ENCODE data around the gene TCF3. TPM values are rescaled to one million over a fixed set of nuclear protein-coding genes. Genes with fewer than 3 reads are reported as not detected.

Gene TCF3
- total and polyA plus RNA-seq, 4 donors: 36.9 to 58.1 (median 45.2) TPM

DNA sequence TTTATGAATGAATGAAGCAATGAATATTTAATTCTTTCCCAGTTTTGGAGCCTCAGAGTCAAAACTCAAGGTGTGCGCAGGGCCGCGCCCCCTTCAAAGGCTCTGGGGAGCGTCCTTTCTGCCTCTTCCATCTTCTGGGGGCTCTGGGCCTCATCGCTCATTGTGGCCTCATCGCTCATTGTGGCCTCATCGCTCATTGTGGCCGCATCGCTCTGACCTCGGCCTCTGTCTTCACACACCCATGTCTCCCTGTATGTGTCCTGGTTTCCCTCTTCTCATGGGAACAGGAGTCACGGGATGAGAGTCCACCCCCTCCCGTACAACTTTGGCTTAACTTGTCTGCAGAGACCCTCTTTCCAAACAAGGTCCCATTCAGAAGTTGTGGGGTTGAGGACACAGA lies 81.1 kb downstream of the TCF3 start:
- Histone ChIP-seq H3K36me3 (ENCODE audit: control insufficient read depth in 4 of 4, insufficient read depth in 4 of 4, low read length in 4 of 4) (peaks cover 0 to 4% (median 0%) of the 10 kb centered on the region in 4 donors), H3K4me3 (no peak overlapping the region), H3K9ac (ENCODE audit: insufficient read depth in 1 of 2, low read length in 2 of 2) (no peak overlapping the region), H3K4me1 (ENCODE audit: control insufficient read depth in 5 of 5, insufficient read depth in 5 of 5, low read length in 5 of 5) (peaks cover 0 to 5% (median 0%) of the 10 kb centered on the region in 5 donors), H3K27me3 (ENCODE audit: control insufficient read depth in 3 of 3, insufficient read depth in 3 of 3, low read length in 2 of 3) (no peaks in the 10 kb centered on the region), H3K27ac (ENCODE audit: low read depth in 1 of 2, low read length in 1 of 2) (no peak overlapping the region), H3K9me3 (ENCODE audit: control insufficient read depth in 4 of 4, insufficient read depth in 3 of 4, low read length in 3 of 4) (no peaks in the 10 kb centered on the region)
- WGBS, 2 donors: 94% methylated on average over 12 of the region's 12 CpGs
- DNase-seq (no peak), ATAC-seq (ENCODE audit: insufficient read depth, low FRiP score) (no peak)
- TF ChIP-seq, protein P1, sequence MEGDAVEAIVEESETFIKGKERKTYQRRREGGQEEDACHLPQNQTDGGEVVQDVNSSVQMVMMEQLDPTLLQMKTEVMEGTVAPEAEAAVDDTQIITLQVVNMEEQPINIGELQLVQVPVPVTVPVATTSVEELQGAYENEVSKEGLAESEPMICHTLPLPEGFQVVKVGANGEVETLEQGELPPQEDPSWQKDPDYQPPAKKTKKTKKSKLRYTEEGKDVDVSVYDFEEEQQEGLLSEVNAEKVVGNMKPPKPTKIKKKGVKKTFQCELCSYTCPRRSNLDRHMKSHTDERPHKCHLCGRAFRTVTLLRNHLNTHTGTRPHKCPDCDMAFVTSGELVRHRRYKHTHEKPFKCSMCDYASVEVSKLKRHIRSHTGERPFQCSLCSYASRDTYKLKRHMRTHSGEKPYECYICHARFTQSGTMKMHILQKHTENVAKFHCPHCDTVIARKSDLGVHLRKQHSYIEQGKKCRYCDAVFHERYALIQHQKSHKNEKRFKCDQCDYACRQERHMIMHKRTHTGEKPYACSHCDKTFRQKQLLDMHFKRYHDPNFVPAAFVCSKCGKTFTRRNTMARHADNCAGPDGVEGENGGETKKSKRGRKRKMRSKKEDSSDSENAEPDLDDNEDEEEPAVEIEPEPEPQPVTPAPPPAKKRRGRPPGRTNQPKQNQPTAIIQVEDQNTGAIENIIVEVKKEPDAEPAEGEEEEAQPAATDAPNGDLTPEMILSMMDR (IDR thresholded peaks at IDR 0.05; ENCODE audit: control extremely low read depth, extremely low read depth): no peak

DNA sequence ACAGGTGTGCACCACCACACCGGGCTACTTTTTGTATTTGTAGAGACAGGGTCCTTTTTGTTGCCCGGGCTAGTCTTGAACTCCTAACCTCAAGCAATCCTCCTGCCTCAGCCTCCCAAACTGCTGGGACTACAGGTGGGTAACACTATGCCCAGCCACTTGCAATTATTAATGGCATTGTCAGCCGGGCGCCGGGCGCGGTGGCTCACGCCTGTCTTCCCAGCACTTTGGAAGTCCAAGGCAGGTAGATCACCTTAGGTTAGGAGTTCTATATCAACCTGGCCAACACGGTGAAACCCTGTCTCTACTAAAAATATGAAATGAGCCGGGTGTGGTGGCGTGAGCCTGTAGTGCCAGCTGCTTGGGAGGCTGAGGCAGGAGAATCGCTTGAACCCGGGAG lies 81.6 kb downstream of the TCF3 start:
- DNase-seq: no peak

DNA sequence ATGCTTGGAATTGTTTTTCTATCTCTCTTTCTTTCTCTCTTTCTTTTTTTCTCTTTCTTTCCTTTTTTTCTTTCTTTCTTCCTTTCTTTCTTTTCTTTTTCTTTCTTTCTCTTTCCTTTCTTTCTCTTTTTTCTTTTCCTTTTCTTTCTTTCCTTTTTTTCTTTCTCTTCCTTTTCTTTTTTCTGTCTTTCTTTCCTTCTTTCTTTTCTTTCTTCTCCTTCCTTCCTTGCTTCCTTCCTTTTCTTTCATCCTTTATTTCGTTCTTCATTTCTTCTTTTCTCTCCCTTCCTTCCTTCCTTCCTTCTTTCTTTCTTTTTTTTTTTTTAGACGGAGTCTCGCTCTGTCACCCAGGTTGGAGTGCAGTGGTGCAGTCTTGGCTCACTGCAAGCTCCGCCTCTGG lies 82.4 kb downstream of the TCF3 start:
- Histone ChIP-seq H3K4me1 (ENCODE audit: control insufficient read depth in 5 of 5, insufficient read depth in 5 of 5, low read length in 5 of 5) (peaks cover 0 to 12% (median 0%) of the 10 kb centered on the region in 5 donors), H3K9me3 (ENCODE audit: control insufficient read depth in 4 of 4, insufficient read depth in 3 of 4, low read length in 3 of 4) (no peaks in the 10 kb centered on the region), H3K36me3 (ENCODE audit: control insufficient read depth in 4 of 4, insufficient read depth in 4 of 4, low read length in 4 of 4) (peaks cover 0 to 4% (median under 1%) of the 10 kb centered on the region in 4 donors), H3K4me3 (no peak overlapping the region), H3K9ac (ENCODE audit: insufficient read depth in 1 of 2, low read length in 2 of 2) (no peak overlapping the region), H3K27me3 (ENCODE audit: control insufficient read depth in 3 of 3, insufficient read depth in 3 of 3, low read length in 2 of 3) (no peaks in the 10 kb centered on the region), H3K27ac (ENCODE audit: low read depth in 1 of 2, low read length in 1 of 2) (no peak overlapping the region)
- TF ChIP-seq, protein P1 (IDR thresholded peaks at IDR 0.05; ENCODE audit: control extremely low read depth, extremely low read depth): no peak
- 61 to 73% methylated on average over 4 of the region's 4 CpGs for WGBS, 2 donors
- ATAC-seq (ENCODE audit: insufficient read depth, low FRiP score): no peak
- no peak for DNase-seq

More for the DNA sequence above, 81.6 kb downstream of the TCF3 start:
- H3K36me3 ChIP-seq (ENCODE audit: control insufficient read depth in 4 of 4, insufficient read depth in 4 of 4, low read length in 4 of 4): no peaks in the 10 kb centered on the region
- peaks cover 0 to 10% (median 0%) of the 10 kb centered on the region in 5 donors for H3K4me1 ChIP-seq (ENCODE audit: control insufficient read depth in 5 of 5, insufficient read depth in 5 of 5, low read length in 5 of 5)
- H3K27me3 ChIP-seq (ENCODE audit: control insufficient read depth in 3 of 3, insufficient read depth in 3 of 3, low read length in 2 of 3): no peaks in the 10 kb centered on the region
- H3K4me3 ChIP-seq: no peak overlapping the region
- WGBS, 2 donors: 95% methylated on average over 13 of the region's 13 CpGs
- no peak for ATAC-seq (ENCODE audit: insufficient read depth, low FRiP score)
- no peaks in the 10 kb centered on the region for H3K9me3 ChIP-seq (ENCODE audit: control insufficient read depth in 4 of 4, insufficient read depth in 3 of 4, low read length in 3 of 4)
- no peak overlapping the region for H3K27ac ChIP-seq (ENCODE audit: low read depth in 1 of 2, low read length in 1 of 2)
- TF ChIP-seq, protein P1 (IDR thresholded peaks at IDR 0.05; ENCODE audit: control extremely low read depth, extremely low read depth): no peak
- H3K9ac ChIP-seq (ENCODE audit: insufficient read depth in 1 of 2, low read length in 2 of 2): no peak overlapping the region
